HG03045 (cell line): Measurements from ENCODE around the gene KRABD2.
A peak's percentile ranks its signal among the peaks of the same experiment; 100 is the strongest.
"Not testable (repeated sequence)": the region's sequence is repeated elsewhere in the genome, so short reads cannot be mapped to it uniquely, and the experiment has no call there.

ENCODE experiments used
- ATAC-seq: cut with Tn5 transposase; IDR thresholded peaks from one replicate; pipeline ENCODE4 v1.9.1; 2021; ENCODE audit warnings: mild to moderate bottlenecking, moderate library complexity; ENCODE audit not compliant: unreplicated experiment

KRABD2 gene

GRCh38 chr17:8393470-8394231 is 17.1 kb upstream of the KRABD2 start:
- no peak for ATAC-seq

GRCh38 chr17:8392674-8393469 is 16.4 kb upstream of the KRABD2 start:
- ATAC-seq = no peak

- ATAC-seq = no peak
These were observed 15.8 kb upstream of the KRABD2 start for GRCh38 chr17:8392274-8392673.

- ATAC-seq = no peak
These were observed 15.2 kb upstream of the KRABD2 start for GRCh38 chr17:8391711-8392110.

- no peak for ATAC-seq
These were observed 11.6 kb upstream of the KRABD2 start for GRCh38 chr17:8387914-8388651.

GRCh38 chr17:8386841-8387240 is 10.3 kb upstream of the KRABD2 start:
- no peak for ATAC-seq

- no peak for ATAC-seq
These were observed 8.4 kb upstream of the KRABD2 start for GRCh38 chr17:8384801-8385378.

GRCh38 chr17:8383143-8383822 is 6.8 kb upstream of the KRABD2 start, which contains the start of gene RPL26:
RPL26 (minus strand) TSS chr17:8383193; CDS start chr17:8382310, 883 bp downstream.
- peak; percentile 87 for ATAC-seq

- ATAC-seq = peak; percentile 5
These were observed 6.3 kb upstream of the KRABD2 start for GRCh38 chr17:8382880-8383142.

- no peak for ATAC-seq
These were observed 5.8 kb upstream of the KRABD2 start for GRCh38 chr17:8382052-8382879.

GRCh38 chr17:8380049-8380448 is 3.5 kb upstream of the KRABD2 start:
- no peak for ATAC-seq

- ATAC-seq = not testable (repeated sequence)
These were observed 1.6 kb upstream of the KRABD2 start for GRCh38 chr17:8378117-8378516.

- no peak for ATAC-seq
These were observed 918 bp upstream of the KRABD2 start for GRCh38 chr17:8377422-8377821.

- ATAC-seq = no peak
These were observed 705 bp downstream of the KRABD2 start for GRCh38 chr17:8375738-8376259.

GRCh38 chr17:8373856-8374255 is 2.6 kb downstream of the KRABD2 start:
- ATAC-seq = not testable (repeated sequence)

GRCh38 chr17:8372422-8372821 is 4.1 kb downstream of the KRABD2 start:
- ATAC-seq = no peak

- ATAC-seq = no peak
These were observed 4.7 kb downstream of the KRABD2 start for GRCh38 chr17:8371786-8372185.

GRCh38 chr17:8369944-8370343 is 6.6 kb downstream of the KRABD2 start:
- ATAC-seq = no peak

- ATAC-seq = no peak
These were observed 8.3 kb downstream of the KRABD2 start for GRCh38 chr17:8368193-8368592.

- ATAC-seq = no peak
These were observed 10.3 kb downstream of the KRABD2 start for GRCh38 chr17:8366231-8366630.
